Stomach (tissue), 9 donors: ENCODE measurements around the gene SEMA5A. TPM values are rescaled to one million over a fixed set of nuclear protein-coding genes. Genes with fewer than 3 reads are reported as not detected.

ENCODE experiments used
- DNase-seq, 2 donors: peaks; one replicate each; pipeline versions ENCODE4 v3.0.0 to v3.0.0-alpha.2; 2013 to 2019
- H3K27ac ChIP-seq, 5 donors: fragments of 200-600 bp in 4 of 5; sonication (generic) in 4 of 5; one replicate each; pipeline ENCODE4 v1.5.1; 2013 to 2019; ENCODE audit warnings: mild to moderate bottlenecking in 1 of 5, moderate library complexity in 1 of 5
- H3K27me3 ChIP-seq, 3 donors: fragments of 200-600 bp; sonication (generic); one replicate each; pipeline ENCODE4 v1.5.1; 2017 to 2019; ENCODE audit warnings: mixed run types in 1 of 3
- H3K36me3 ChIP-seq, 4 donors: fragments of 200-600 bp; sonication (generic); 1 replicate in 3 of 4; 2 replicates in 1 of 4; pipeline ENCODE4 v1.5.1; 2016 to 2019
- H3K4me1 ChIP-seq, 4 donors: fragments of 200-600 bp; sonication (generic); one replicate each; pipeline ENCODE4 v1.5.1; 2016 to 2019
- H3K4me3 ChIP-seq, 4 donors: fragments of 200-600 bp; sonication (generic) in 3 of 4; one replicate each; pipeline ENCODE4 v1.5.1; 2016 to 2019; ENCODE audit warnings: mild to moderate bottlenecking in 1 of 4
- H3K9me3 ChIP-seq, 4 donors: fragments of 200-600 bp; sonication (generic); one replicate each; pipeline ENCODE4 v1.5.1; 2016 to 2019
- EP300 ChIP-seq: sonication (generic); formaldehyde crosslinking; IDR thresholded peaks from one replicate; pipeline ENCODE4 v1.6.1; 2017; ENCODE audit warnings: antibody characterized with exemption
- POLR2A ChIP-seq, 4 donors: fragments of 450-650 bp; IDR thresholded peaks; one replicate each; pipeline ENCODE4 v1.6.1; 2016; ENCODE audit warnings: antibody characterized with exemption in 4 of 4, control low read depth in 2 of 4, mild to moderate bottlenecking in 1 of 4, moderate library complexity in 1 of 4
- POLR2AphosphoS5 ChIP-seq, 3 donors: sonication (generic); formaldehyde crosslinking; IDR thresholded peaks; one replicate each; pipeline ENCODE4 v1.6.1; 2016; ENCODE audit warnings: antibody characterized with exemption in 3 of 3
- WGBS, 5 donors: extraction: QIAGEN DNeasy Blood & Tissue Kit in 3 of 5; methylation state at CpG; one replicate each; pipeline versions ENCODE4 v1.1.5 to v1.1.7; 2013 to 2018; 5-methylcytosine and 5-hydroxymethylcytosine counted together
- intact Hi-C: fragments of 100-400 bp; cut with DNase I; formaldehyde crosslinking; loops from one replicate; pipeline ENCODE4 v1.15.1; 2023; ENCODE audit warnings: low total_unique reads
- polyA plus RNA-seq, 3 donors: library from polyadenylated mRNA; stranded (reverse); fragments of 200-250 nt; gene quantifications; one replicate each; pipeline ENCODE4 v1.2.3, GENCODE V29; 2013
- total RNA-seq, 5 donors: library from RNA; depleted of rRNA; stranded (reverse); fragments of >200 nt; gene quantifications; one replicate each; pipeline versions ENCODE4 v1.1.0 to v1.2.3, GENCODE V29; 2014 to 2016
- TF ChIP-seq, protein P1 (sequence below), 7 experiments: fragments of 450-650 bp in 4 of 7; fragments of 200-600 bp in 3 of 7; sonication (generic) in 3 of 7; IDR thresholded peaks; one replicate each; pipeline ENCODE4 v1.5.1; 2016 to 2019; ENCODE audit warnings: antibody characterized with exemption in 7 of 7, control low read depth in 2 of 7, mild to moderate bottlenecking in 1 of 7
- donor health status: healthy with polysubstance abuse.
- donor health status: Bipolar disorder and iron deficiency.
- donor health status: healthy.

The SEMA5A gene
- total and polyA plus RNA-seq, 8 donors: 0.62 to 26.4 (median 3.2) TPM

DNA sequence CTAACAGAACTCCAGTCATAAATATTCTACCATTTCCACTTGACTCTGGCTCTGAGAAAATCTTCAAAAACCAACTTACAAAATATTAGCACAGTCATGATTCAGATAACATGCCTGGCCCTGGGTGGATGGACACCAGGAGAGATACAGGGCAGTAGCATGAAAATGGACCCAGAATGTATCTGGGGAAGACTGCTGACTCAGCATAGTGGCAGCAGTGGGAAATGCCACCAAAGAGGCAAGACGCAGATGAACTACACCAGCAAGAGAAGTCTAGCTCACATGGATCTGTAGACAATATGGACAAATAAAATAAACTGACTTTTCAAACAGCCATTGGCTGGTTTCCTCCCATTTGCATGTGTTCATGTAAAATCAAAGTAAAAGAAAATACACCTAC is 359.8 kb downstream of the SEMA5A start:
- DNase-seq: no peak
- Histone ChIP-seq H3K27ac (no peak overlapping the region), H3K27me3 (no peaks in the 10 kb centered on the region), H3K4me3 (no peak overlapping the region), H3K4me1 (no peaks in the 10 kb centered on the region), H3K9me3 (no peaks in the 10 kb centered on the region), H3K36me3 (no peaks in the 10 kb centered on the region)
- intact Hi-C loops: no loop called here
- 86 to 100% (median 93%) methylated on average over 1 of the region's 1 CpG for WGBS, 5 donors
- no peak for TF ChIP-seq EP300
- TF ChIP-seq, protein P1, sequence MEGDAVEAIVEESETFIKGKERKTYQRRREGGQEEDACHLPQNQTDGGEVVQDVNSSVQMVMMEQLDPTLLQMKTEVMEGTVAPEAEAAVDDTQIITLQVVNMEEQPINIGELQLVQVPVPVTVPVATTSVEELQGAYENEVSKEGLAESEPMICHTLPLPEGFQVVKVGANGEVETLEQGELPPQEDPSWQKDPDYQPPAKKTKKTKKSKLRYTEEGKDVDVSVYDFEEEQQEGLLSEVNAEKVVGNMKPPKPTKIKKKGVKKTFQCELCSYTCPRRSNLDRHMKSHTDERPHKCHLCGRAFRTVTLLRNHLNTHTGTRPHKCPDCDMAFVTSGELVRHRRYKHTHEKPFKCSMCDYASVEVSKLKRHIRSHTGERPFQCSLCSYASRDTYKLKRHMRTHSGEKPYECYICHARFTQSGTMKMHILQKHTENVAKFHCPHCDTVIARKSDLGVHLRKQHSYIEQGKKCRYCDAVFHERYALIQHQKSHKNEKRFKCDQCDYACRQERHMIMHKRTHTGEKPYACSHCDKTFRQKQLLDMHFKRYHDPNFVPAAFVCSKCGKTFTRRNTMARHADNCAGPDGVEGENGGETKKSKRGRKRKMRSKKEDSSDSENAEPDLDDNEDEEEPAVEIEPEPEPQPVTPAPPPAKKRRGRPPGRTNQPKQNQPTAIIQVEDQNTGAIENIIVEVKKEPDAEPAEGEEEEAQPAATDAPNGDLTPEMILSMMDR (IDR thresholded peaks at IDR 0.05): no peak
- no peak for TF ChIP-seq POLR2A (IDR thresholded peaks at IDR 0.05)
- TF ChIP-seq POLR2AphosphoS5 (IDR thresholded peaks at IDR 0.05): no peak

DNA sequence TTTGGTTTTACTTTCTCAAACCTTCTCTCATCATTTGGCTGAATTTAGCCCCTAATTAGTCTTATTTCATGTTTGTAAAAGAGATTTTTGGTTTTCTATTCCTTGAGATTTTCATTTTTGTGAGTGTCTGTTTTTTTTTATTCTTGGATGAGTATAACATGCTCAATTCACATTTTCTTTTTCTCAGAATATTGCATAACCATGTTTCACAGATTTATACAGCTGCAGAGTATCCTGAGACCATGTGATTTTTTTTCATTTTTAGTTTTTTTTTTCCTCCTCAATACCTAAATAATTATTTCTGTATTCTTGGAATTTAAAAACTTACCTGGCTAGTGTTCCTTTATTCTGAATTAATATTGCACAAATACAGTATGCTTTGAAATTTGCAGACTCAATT is 361.9 kb downstream of the SEMA5A start:
- no peaks in the 10 kb centered on the region for H3K9me3 ChIP-seq
- no peaks in the 10 kb centered on the region for H3K36me3 ChIP-seq
- intact Hi-C loops: no loop called here
- H3K4me1 ChIP-seq: no peaks in the 10 kb centered on the region
- TF ChIP-seq EP300 (no peak), POLR2AphosphoS5 (IDR thresholded peaks at IDR 0.05) (no peak), POLR2A (IDR thresholded peaks at IDR 0.05) (no peak)
- TF ChIP-seq, protein P1 (IDR thresholded peaks at IDR 0.05): no peak
- no peak overlapping the region for H3K27ac ChIP-seq
- no peak for DNase-seq
- H3K4me3 ChIP-seq: no peak overlapping the region
- H3K27me3 ChIP-seq: no peaks in the 10 kb centered on the region

DNA sequence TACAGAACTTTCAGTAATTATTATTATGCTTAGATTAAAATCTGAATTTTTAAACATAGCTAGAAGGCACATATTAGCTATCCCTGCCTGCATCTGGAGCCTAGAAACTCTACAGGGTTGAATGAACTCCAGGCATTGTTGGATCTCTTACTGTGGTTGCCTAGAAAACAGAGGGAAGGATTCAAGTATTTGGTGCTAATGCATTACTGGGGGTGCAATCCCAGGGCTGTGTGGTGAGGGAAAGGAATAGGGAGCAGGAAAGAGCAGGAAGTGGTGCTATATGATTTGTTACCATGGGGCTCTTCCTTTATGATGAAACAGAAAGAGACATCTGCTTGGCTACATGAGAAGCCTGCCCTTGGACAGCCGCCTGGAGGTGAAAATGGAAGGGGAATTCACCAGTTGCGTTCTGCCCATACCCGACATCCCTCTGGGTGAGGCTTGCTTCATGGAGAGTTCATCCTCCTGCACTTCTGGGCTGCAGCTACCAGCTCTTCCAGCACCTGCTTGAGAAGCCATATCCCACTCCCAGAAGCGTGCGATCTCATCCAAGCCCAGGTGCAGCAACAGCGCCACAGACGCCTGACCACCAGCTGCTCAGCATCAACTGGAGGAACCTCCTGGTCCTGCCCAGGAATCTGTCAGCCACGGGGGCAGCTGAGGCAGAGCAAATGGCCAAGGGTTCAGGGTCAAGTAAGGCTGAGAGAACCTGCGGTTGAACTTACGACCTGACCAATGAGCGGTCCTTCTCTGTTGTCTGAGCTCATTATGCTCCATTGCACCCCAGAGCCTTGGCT is 362.8 kb downstream of the SEMA5A start:
- 86 to 88% (median 87%) methylated on average over 11 of the region's 11 CpGs for WGBS, 5 donors
- H3K9me3 ChIP-seq: no peaks in the 10 kb centered on the region
- no peak for DNase-seq
- no peak overlapping the region for H3K27ac ChIP-seq
- H3K36me3 ChIP-seq: no peaks in the 10 kb centered on the region
- H3K27me3 ChIP-seq: no peaks in the 10 kb centered on the region
- intact Hi-C loops: no loop called here
- TF ChIP-seq, protein P1 (IDR thresholded peaks at IDR 0.05): no peak
- TF ChIP-seq POLR2AphosphoS5 (IDR thresholded peaks at IDR 0.05): no peak
- no peak for TF ChIP-seq POLR2A (IDR thresholded peaks at IDR 0.05)
- no peak for TF ChIP-seq EP300
- no peaks in the 10 kb centered on the region for H3K4me1 ChIP-seq
- no peak overlapping the region for H3K4me3 ChIP-seq

DNA sequence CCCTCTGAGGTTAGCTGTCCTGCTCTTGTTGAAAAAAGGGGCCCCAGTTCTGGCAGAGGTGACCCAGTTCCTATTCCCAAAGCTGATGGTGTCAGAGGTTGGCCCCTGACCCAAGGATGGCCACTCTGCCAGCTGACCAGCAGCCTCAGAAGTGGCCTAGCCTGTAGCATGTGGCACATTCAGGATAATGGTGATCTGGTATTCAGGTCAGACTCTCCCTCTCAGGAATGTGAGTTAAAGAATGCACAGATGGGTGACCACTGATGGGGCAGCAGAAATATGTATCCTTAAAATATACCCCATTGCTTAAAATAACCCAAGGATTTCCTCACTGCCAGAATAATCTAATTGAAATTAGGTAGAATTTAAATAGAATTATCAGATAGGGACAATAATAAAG is 369.2 kb downstream of the SEMA5A start:
- Histone ChIP-seq H3K27me3 (no peaks in the 10 kb centered on the region), H3K4me3 (no peak overlapping the region), H3K9me3 (no peaks in the 10 kb centered on the region), H3K36me3 (no peaks in the 10 kb centered on the region), H3K27ac (no peak overlapping the region), H3K4me1 (no peaks in the 10 kb centered on the region)
- DNase-seq: no peak
- TF ChIP-seq, protein P1 (IDR thresholded peaks at IDR 0.05): no peak
- no peak for TF ChIP-seq POLR2AphosphoS5 (IDR thresholded peaks at IDR 0.05)
- TF ChIP-seq POLR2A (IDR thresholded peaks at IDR 0.05): no peak
- intact Hi-C loops: no loop called here
